GM18508 (cell line): ENCODE measurements around the gene MAPK10.

Experiments used
- ATAC-seq: cut with Tn5 transposase; IDR thresholded peaks from one replicate; pipeline ENCODE4 v1.9.1; 2021; ENCODE audit warnings: moderate number of reproducible peaks; ENCODE audit not compliant: insufficient read depth, unreplicated experiment

MAPK10 gene

DNA sequence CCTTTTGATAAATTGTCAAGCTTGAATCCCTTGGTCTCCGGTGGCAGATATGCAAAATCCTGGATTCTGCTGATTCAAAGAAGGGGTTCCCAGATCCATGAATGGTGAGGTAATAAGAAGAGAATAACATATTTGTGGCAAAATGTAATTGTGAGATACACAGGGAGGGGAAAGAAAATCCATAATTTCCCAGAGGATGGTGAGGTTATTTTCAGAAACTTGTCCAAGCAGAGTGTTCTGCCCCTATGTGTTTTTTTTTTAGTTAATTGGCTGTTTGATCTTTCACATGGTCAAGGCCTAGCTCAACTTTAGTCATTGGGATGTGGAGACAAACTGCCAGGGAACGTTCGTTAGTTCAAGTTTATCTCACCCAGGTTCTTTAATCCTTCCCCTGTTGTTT is 408.8 kb downstream of the MAPK10 start:
- no peak for ATAC-seq

GRCh38 chr4:85946821-85947220 is 413.0 kb downstream of the MAPK10 start:
- no peak for ATAC-seq

DNA sequence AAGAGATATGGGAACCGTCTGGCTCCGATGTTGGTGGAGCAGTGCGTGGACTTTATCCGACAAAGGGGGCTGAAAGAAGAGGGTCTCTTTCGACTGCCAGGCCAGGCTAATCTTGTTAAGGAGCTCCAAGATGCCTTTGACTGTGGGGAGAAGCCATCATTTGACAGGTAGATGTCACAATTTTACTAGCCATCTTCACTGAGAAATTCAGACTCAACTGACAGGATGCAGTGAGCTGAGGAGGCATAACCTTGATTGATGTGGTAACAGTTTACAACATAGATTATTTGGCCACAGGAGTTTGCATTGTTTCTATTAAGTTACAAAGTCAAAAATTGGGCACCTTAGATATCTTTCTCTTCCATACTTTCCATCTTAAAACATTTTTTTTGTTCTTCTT is 417.7 kb downstream of the MAPK10 start:
- no peak for ATAC-seq

GRCh38 chr4:85940151-85940550 is 419.7 kb downstream of the MAPK10 start:
- ATAC-seq, result no peak
